Neural progenitor cell (in vitro differentiated cells): ENCODE measurements around the gene ASB9. TPM values are rescaled to one million over a fixed set of nuclear protein-coding genes. Genes with fewer than 3 reads are reported as not detected.
"Not testable (repeated sequence)": the region's sequence is repeated elsewhere in the genome, so short reads cannot be mapped to it uniquely, and the experiment has no call there.

ENCODE experiments used
- DNase-seq: peaks from one replicate; pipeline ENCODE4 v3.0.0-alpha.2; 2016; ENCODE audit warnings: low spot score
- H2AFZ ChIP-seq: fragments of 200-600 bp; sonication (generic); replicated peaks from 2 replicates; pipeline ENCODE4 v1.6.1; 2016; ENCODE audit warnings: antibody characterized with exemption
- H3F3A ChIP-seq: fragments of 200-600 bp; sonication (generic); 2 replicates; pipeline ENCODE4 v1.6.1; 2016; ENCODE audit warnings: antibody characterized with exemption, low read depth
- H3K27ac ChIP-seq: fragments of 200-600 bp; sonication (generic); 2 replicates; pipeline ENCODE4 v1.5.1; 2016; ENCODE audit warnings: mild to moderate bottlenecking
- H3K27me3 ChIP-seq: fragments of 200-600 bp; sonication (generic); 2 replicates; pipeline ENCODE4 v1.6.1; 2016; ENCODE audit warnings: mild to moderate bottlenecking, moderate library complexity
- H3K36me3 ChIP-seq: fragments of 200-600 bp; sonication (generic); 2 replicates; pipeline ENCODE4 v1.5.1; 2016
- H3K4me1 ChIP-seq: fragments of 200-600 bp; sonication (generic); 2 replicates; pipeline ENCODE4 v1.6.1; 2016; ENCODE audit warnings: mixed run types
- H3K4me2 ChIP-seq: fragments of 200-600 bp; sonication (generic); 2 replicates; pipeline ENCODE4 v1.6.1; 2016
- H3K4me3 ChIP-seq: fragments of 200-600 bp; sonication (generic); 2 replicates; pipeline ENCODE4 v1.5.1; 2016
- H3K79me2 ChIP-seq: fragments of 200-600 bp; sonication (generic); 2 replicates; pipeline ENCODE4 v1.6.1; 2016; ENCODE audit warnings: low read depth
- H3K9ac ChIP-seq: fragments of 200-600 bp; sonication (generic); 2 replicates; pipeline ENCODE4 v1.6.1; 2016
- H3K9me3 ChIP-seq: fragments of 200-600 bp; sonication (generic); 2 replicates; pipeline ENCODE4 v1.5.1; 2016; ENCODE audit warnings: low read depth
- H4K20me1 ChIP-seq: fragments of 200-600 bp; sonication (generic); 2 replicates; pipeline ENCODE4 v1.6.1; 2016; ENCODE audit warnings: low read depth
- H3K27ac Mint-ChIP-seq: 3 replicates; pipeline ENCODE4 v1.8.0; 2021; ENCODE audit warnings: mixed read lengths
- H3K27me3 Mint-ChIP-seq: 2 replicates; pipeline ENCODE4 v1.8.0; 2022; ENCODE audit warnings: low read depth, mild to moderate bottlenecking, inconsistent platforms, moderate library complexity, mixed read lengths; ENCODE audit not compliant: insufficient read depth
- H3K36me3 Mint-ChIP-seq: 3 replicates; pipeline ENCODE4 v1.8.0; 2021; ENCODE audit warnings: mixed read lengths
- H3K4me1 Mint-ChIP-seq: 3 replicates; pipeline ENCODE4 v1.8.0; 2021; ENCODE audit warnings: mixed read lengths
- H3K4me3 Mint-ChIP-seq: 3 replicates; pipeline ENCODE4 v1.8.0; 2021; ENCODE audit warnings: mild to moderate bottlenecking, moderate library complexity, mixed read lengths
- H3K9me3 Mint-ChIP-seq: 3 replicates; pipeline ENCODE4 v1.8.0; 2020; ENCODE audit warnings: mixed read lengths
- EZH2 ChIP-seq: fragments of 200-600 bp; sonication (generic); IDR thresholded peaks from 2 replicates; pipeline ENCODE4 v1.6.1; 2017; ENCODE audit warnings: antibody characterized with exemption, mild to moderate bottlenecking, moderate library complexity
- EZH2phosphoT487 ChIP-seq: fragments of 200-600 bp; sonication (generic); IDR thresholded peaks from 2 replicates; pipeline ENCODE4 v1.6.1; 2017; ENCODE audit warnings: antibody characterized with exemption
- total RNA-seq: library from RNA; depleted of rRNA; stranded (reverse); fragments of >200 nt; gene quantifications from 2 replicates; pipeline ENCODE4 v1.2.3, GENCODE V29; 2015; ENCODE audit warnings: low replicate concordance
- TF ChIP-seq, protein P1 (sequence below): fragments of 200-600 bp; sonication (generic); IDR thresholded peaks from 2 replicates; pipeline ENCODE4 v1.5.1; 2017; ENCODE audit warnings: antibody characterized with exemption, mild to moderate bottlenecking

ASB9 gene
- total RNA-seq, 1 donor from 2014 or later, result 1.1 TPM

DNA sequence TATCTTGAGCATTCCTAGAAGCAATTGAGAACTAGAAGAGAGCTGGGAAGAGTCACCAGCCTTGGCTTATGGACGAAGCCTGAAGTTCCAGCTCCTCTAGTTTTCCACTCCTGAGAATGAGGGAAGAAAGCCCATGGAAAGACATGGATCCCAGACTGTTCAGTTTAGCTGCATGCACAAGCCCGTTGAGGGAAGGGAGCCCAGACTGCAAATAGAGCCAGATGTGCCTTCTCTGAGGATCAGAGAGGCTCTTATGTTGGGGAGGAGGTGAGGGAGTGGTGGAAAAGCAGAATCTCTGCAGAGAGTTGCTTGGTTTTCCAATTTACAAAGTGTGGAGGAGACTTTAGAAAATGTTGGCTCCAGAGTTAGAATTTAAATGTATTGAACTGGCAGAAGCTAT, 69.0 kb downstream of the ASB9 start:
- H3K9ac ChIP-seq, result no peak overlapping the region
- Mint-ChIP-seq H3K27me3 (peaks cover 3% of the 10 kb centered on the region), H3K4me1 (no peaks in the 10 kb centered on the region), H3K36me3 (no peaks in the 10 kb centered on the region), H3K4me3 (no peak overlapping the region), H3K27ac (no peak overlapping the region), H3K9me3 (peaks cover 3% of the 10 kb centered on the region)
- no peak for DNase-seq
- no peak overlapping the region for H3K4me2 ChIP-seq
- no peak overlapping the region for H3K4me3 ChIP-seq
- no peak overlapping the region for H3K27ac ChIP-seq
- H3K4me1 ChIP-seq, result no peaks in the 10 kb centered on the region
- no peaks in the 10 kb centered on the region for H3K79me2 ChIP-seq
- H3K9me3 ChIP-seq, result no peaks in the 10 kb centered on the region
- H3K36me3 ChIP-seq, result no peaks in the 10 kb centered on the region
- TF ChIP-seq, protein P1, sequence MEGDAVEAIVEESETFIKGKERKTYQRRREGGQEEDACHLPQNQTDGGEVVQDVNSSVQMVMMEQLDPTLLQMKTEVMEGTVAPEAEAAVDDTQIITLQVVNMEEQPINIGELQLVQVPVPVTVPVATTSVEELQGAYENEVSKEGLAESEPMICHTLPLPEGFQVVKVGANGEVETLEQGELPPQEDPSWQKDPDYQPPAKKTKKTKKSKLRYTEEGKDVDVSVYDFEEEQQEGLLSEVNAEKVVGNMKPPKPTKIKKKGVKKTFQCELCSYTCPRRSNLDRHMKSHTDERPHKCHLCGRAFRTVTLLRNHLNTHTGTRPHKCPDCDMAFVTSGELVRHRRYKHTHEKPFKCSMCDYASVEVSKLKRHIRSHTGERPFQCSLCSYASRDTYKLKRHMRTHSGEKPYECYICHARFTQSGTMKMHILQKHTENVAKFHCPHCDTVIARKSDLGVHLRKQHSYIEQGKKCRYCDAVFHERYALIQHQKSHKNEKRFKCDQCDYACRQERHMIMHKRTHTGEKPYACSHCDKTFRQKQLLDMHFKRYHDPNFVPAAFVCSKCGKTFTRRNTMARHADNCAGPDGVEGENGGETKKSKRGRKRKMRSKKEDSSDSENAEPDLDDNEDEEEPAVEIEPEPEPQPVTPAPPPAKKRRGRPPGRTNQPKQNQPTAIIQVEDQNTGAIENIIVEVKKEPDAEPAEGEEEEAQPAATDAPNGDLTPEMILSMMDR, result no peak
- TF ChIP-seq EZH2, result no peak
- no peaks in the 10 kb centered on the region for H3F3A ChIP-seq
- H2AFZ ChIP-seq, result no peak overlapping the region
- no peaks in the 10 kb centered on the region for H3K27me3 ChIP-seq
- no peaks in the 10 kb centered on the region for H4K20me1 ChIP-seq

DNA sequence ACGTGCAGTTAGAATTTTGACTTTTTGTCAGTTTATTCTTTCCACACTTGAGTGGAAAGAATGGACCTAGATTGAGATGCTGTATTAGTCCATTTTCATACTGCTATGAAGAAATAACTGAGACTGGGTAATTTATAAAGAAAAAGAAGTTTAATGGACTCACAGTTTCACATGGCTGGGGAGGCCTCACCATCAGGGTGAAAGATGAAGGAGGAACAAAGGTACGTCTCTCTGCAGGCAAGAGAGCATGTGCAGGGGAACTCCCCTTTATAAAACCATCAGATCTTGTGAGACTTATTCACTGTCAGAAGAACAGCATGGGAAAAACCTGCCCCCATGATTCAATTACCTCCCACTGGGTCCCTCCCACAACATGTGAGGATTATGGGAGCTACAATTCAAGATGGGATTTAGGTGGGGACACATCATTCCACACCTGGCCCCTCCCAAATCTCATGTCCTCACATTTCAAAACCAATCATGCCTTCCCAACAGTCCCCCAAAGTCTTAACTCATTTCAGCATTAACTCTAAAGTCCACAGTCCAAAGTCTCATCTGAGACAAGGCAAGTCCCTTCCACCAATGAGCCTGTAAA, 71.2 kb downstream of the ASB9 start:
- not testable (repeated sequence) for H3K4me3 Mint-ChIP-seq, H3K9me3 Mint-ChIP-seq, H3K27me3 Mint-ChIP-seq, H3K27me3 ChIP-seq, H4K20me1 ChIP-seq, H3K4me2 ChIP-seq, H3K9ac ChIP-seq, H3K36me3 Mint-ChIP-seq, H3K4me1 ChIP-seq, H3K79me2 ChIP-seq, H3K9me3 ChIP-seq, H3K36me3 ChIP-seq, H3K27ac ChIP-seq, DNase-seq, H3K4me1 Mint-ChIP-seq, H3K27ac Mint-ChIP-seq, H3K4me3 ChIP-seq, H2AFZ ChIP-seq, H3F3A ChIP-seq

DNA sequence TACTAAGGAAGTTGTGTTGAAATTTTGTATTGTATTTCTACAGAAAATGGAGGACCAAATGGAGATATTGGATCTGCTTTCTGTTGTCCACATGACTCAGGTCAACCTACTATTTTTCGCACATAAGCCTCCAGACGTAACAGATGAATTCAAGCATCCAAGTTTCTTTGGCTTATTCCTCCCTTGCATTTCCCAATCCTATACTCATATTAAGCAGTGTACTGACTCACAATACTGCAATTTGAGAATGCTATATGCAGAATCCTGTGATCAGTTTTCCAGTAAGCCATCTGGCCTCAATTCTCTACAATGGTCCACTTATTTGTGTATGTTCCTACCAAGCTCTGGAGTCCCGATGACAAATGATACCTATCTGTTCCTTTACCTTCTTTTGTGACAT, 75.7 kb downstream of the ASB9 start:
- Histone ChIP-seq H3K36me3 (no peaks in the 10 kb centered on the region), H3K27ac (no peak overlapping the region), H3K9ac (no peak overlapping the region), H4K20me1 (no peaks in the 10 kb centered on the region), H2AFZ (no peak overlapping the region), H3K9me3 (no peaks in the 10 kb centered on the region), H3K4me3 (no peak overlapping the region), H3K79me2 (no peaks in the 10 kb centered on the region), H3K27me3 (no peaks in the 10 kb centered on the region), H3K4me2 (no peak overlapping the region), H3K4me1 (no peaks in the 10 kb centered on the region), H3F3A (no peaks in the 10 kb centered on the region)
- no peak for TF ChIP-seq EZH2phosphoT487
- no peak for TF ChIP-seq EZH2
- TF ChIP-seq, protein P1, result no peak
- no peak for DNase-seq
- no peak overlapping the region for H3K27ac Mint-ChIP-seq
- no peaks in the 10 kb centered on the region for H3K27me3 Mint-ChIP-seq
- no peaks in the 10 kb centered on the region for H3K9me3 Mint-ChIP-seq
- no peaks in the 10 kb centered on the region for H3K4me1 Mint-ChIP-seq
- no peaks in the 10 kb centered on the region for H3K36me3 Mint-ChIP-seq
- no peak overlapping the region for H3K4me3 Mint-ChIP-seq

Other genes with a start within 250 kb of the ASB9 start
- gene ASB11, start 45.6 kb upstream of the ASB9 start, total RNA-seq, result not detected in 2 replicates
- 17.2 and 23.9 TPM in 2 replicates for gene PIGA, start 65.4 kb upstream of the ASB9 start, total RNA-seq
- 0.46 TPM in 1 of 2 replicates, not detected in the other for gene VEGFD, start 114.3 kb upstream of the ASB9 start, total RNA-seq
- 40.2 and 45.0 TPM in 2 replicates for gene PIR, start 223.2 kb upstream of the ASB9 start, total RNA-seq
- not detected in 2 replicates for gene BMX, start 230.7 kb upstream of the ASB9 start, total RNA-seq